ENCODE results near the gene CFAP100.

The CFAP100 gene

GRCh38 chr3:126351771-126352475, 42.8 kb upstream of the CFAP100 start:
- H3K27me3 ChIP-seq (replicated peaks): no peaks in the 10 kb centered on the region
- in situ Hi-C loops (cut with HindIII; ENCODE audit: low pct_ligation_motif_present, low sequenced_read_pairs): no loop called here
- no peaks in the 10 kb centered on the region for H3K36me3 ChIP-seq (replicated peaks)
- TF ChIP-seq, protein P1, sequence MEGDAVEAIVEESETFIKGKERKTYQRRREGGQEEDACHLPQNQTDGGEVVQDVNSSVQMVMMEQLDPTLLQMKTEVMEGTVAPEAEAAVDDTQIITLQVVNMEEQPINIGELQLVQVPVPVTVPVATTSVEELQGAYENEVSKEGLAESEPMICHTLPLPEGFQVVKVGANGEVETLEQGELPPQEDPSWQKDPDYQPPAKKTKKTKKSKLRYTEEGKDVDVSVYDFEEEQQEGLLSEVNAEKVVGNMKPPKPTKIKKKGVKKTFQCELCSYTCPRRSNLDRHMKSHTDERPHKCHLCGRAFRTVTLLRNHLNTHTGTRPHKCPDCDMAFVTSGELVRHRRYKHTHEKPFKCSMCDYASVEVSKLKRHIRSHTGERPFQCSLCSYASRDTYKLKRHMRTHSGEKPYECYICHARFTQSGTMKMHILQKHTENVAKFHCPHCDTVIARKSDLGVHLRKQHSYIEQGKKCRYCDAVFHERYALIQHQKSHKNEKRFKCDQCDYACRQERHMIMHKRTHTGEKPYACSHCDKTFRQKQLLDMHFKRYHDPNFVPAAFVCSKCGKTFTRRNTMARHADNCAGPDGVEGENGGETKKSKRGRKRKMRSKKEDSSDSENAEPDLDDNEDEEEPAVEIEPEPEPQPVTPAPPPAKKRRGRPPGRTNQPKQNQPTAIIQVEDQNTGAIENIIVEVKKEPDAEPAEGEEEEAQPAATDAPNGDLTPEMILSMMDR (IDR thresholded peaks at IDR 0.05; ENCODE audit: low read depth, low read length, missing control alignments): no peak
- no peak overlapping the region for H3K4me3 ChIP-seq (ENCODE audit: low read depth, low read length)
- no peak overlapping the region for H3K27ac ChIP-seq
- DNase-seq: no peak

GRCh38 chr3:126352476-126353454, 41.9 kb upstream of the CFAP100 start:
- H3K27ac ChIP-seq: no peak overlapping the region
- no peaks in the 10 kb centered on the region for H3K27me3 ChIP-seq (replicated peaks)
- peak; percentile 14 for DNase-seq
- H3K4me3 ChIP-seq (ENCODE audit: low read depth, low read length): no peak overlapping the region
- TF ChIP-seq, protein P1 (IDR thresholded peaks at IDR 0.05; ENCODE audit: low read depth, low read length, missing control alignments): no peak
- no peaks in the 10 kb centered on the region for H3K36me3 ChIP-seq (replicated peaks)
- in situ Hi-C loops (cut with HindIII; ENCODE audit: low pct_ligation_motif_present, low sequenced_read_pairs): no loop called here

- no peaks in the 10 kb centered on the region for H3K36me3 ChIP-seq (replicated peaks)
- no peak for DNase-seq
- in situ Hi-C loops (cut with HindIII; ENCODE audit: low pct_ligation_motif_present, low sequenced_read_pairs): no loop called here
- no peak overlapping the region for H3K27ac ChIP-seq
- H3K27me3 ChIP-seq (replicated peaks): peaks cover 2% of the 10 kb centered on the region
- TF ChIP-seq, protein P1 (IDR thresholded peaks at IDR 0.05; ENCODE audit: low read depth, low read length, missing control alignments): no peak
- no peak overlapping the region for H3K4me3 ChIP-seq (ENCODE audit: low read depth, low read length)
Observed at GRCh38 chr3:126353694-126354321, 40.9 kb upstream of the CFAP100 start.

DNA sequence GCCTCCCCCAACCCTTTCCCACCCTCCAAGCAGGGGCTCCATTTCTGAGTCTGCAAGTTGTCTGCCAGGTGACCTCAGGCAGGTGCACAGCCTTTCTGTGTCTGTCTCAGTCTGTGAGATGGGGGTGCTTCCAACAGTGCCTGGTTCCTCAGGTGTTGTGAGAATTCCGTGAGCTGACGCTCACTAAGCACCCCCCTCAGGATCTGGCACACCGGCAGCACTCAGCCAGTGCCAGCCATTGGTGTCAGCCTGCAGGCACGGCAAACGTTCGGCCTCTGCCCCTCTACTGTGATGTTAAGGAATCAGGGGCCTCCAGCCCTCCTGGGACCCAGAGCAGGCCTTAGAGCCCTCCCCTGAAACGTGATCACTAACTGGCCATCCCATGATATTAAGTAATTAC, 39.9 kb upstream of the CFAP100 start:
- no peak for DNase-seq
- TF ChIP-seq, protein P1 (IDR thresholded peaks at IDR 0.05; ENCODE audit: low read depth, low read length, missing control alignments): no peak
- Histone ChIP-seq H3K27ac (no peak overlapping the region), H3K36me3 (replicated peaks) (no peaks in the 10 kb centered on the region), H3K27me3 (replicated peaks) (peaks cover 10% of the 10 kb centered on the region), H3K4me3 (ENCODE audit: low read depth, low read length) (no peak overlapping the region)
- in situ Hi-C loops (cut with HindIII; ENCODE audit: low pct_ligation_motif_present, low sequenced_read_pairs): no loop called here

DNA sequence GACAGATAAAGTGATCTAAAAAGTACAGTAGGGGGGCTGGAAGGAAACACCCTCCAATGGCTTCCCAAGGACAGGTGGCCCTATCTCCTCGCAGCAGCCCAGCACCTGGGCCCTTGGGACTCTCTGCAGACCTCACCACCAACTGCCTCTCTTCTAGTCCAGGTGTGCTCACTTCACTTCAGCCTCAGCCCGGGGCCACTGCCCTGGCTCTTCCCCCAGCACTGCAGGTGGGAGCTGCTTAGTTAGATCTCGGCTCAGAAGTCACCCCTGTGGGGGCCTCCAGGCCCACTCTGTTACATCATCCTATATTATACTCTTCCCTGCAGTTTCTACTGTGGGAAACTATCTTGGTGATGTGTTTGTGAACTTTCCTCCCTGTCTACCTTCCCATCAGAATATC, 39.5 kb upstream of the CFAP100 start:
- Histone ChIP-seq H3K36me3 (replicated peaks) (no peaks in the 10 kb centered on the region), H3K27ac (no peak overlapping the region), H3K27me3 (replicated peaks) (peaks cover 10% of the 10 kb centered on the region), H3K4me3 (ENCODE audit: low read depth, low read length) (no peak overlapping the region)
- in situ Hi-C loops (cut with HindIII; ENCODE audit: low pct_ligation_motif_present, low sequenced_read_pairs): no loop called here
- TF ChIP-seq, protein P1 (IDR thresholded peaks at IDR 0.05; ENCODE audit: low read depth, low read length, missing control alignments): no peak
- no peak for DNase-seq

Data from brain microvascular endothelial cell (primary cell).